Measurements from ENCODE around the gene TJP3.

Gene TJP3

GRCh38 chr19:3690551-3691371, 17.4 kb upstream of the TJP3 start:
- FAIRE-seq = no peak

DNA sequence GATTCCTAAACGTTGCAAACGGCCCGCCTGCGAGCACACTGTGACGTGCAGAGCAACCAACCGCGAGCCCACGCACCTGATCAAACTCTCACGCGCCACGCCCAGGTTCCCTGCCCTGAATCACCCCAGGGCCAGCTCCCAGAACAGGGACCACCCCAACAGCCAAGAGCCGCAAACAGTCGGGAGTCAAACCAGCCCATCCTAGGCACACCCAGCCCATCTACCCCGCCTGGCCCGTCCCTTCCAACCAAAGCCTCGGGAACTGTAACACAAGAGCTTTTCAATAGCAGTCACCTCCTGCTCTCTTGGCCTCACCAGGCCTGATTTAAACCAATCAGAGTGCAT, 16.8 kb upstream of the TJP3 start:
- no peak for FAIRE-seq

DNA sequence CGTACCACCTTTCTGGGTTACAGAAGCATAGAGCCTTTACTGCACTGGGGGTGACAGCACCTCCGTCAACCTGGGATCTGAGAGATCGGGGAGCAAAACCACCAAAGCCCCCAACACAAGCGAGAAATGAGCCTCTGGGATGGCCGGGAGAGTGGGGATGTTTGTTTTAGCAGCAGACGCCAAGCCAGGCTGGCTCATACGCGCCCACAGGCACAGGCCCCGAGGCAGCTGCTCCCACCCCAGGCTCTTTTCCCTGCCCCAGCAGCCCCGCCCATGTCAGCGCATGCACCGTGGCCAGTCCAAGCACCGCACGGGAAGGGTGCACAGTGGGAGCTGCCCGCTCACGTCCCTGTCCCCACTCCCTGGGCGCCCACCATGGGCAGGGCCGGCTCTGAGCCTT, 16.5 kb upstream of the TJP3 start:
- no peak for FAIRE-seq

GRCh38 chr19:3692141-3693024, 15.8 kb upstream of the TJP3 start:
- no peak for FAIRE-seq

DNA sequence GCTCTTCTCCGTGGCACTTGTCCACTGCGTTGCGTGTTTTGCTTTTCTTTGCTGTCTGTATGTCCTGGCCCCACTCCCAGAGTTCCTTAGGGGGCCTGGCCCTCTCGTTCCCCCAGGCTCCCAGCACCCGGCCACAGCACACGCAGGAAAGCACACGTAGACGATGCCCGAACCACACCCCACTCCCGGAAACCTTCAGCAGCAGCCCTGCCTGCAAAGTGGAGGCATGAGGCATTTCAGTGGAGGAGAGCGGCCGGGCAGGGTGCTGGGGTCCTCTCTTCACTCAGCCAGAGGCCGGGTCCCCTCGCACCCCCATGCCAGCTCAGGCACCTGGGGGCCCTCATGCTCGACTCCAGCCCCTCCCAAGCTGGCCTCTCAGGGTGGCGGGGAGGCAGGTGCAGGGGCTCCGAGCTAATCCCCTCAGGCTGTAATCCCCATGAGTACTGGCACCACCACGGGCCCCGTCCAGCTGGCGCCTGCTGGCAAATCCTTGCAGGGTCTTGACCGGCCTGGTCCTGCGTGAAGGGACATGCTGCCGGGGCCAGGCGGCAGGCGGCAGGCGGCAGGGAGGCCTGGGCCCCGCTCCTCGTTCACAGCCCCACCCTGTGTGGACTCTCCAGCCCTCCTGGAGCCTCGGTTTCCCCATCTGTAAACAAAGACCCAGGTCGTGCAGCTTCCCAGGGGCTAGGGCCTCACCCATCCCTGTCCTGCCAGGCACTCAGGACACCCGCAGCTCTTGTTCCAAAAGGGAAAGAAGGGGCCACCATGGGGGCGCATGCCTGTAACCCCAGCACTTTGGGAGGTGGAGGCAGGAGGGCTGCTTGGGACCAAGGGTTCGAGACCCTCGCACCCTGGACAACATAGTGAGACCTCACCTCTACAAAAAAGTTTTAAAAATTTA, 14.9 kb upstream of the TJP3 start:
- FAIRE-seq = no peak

DNA sequence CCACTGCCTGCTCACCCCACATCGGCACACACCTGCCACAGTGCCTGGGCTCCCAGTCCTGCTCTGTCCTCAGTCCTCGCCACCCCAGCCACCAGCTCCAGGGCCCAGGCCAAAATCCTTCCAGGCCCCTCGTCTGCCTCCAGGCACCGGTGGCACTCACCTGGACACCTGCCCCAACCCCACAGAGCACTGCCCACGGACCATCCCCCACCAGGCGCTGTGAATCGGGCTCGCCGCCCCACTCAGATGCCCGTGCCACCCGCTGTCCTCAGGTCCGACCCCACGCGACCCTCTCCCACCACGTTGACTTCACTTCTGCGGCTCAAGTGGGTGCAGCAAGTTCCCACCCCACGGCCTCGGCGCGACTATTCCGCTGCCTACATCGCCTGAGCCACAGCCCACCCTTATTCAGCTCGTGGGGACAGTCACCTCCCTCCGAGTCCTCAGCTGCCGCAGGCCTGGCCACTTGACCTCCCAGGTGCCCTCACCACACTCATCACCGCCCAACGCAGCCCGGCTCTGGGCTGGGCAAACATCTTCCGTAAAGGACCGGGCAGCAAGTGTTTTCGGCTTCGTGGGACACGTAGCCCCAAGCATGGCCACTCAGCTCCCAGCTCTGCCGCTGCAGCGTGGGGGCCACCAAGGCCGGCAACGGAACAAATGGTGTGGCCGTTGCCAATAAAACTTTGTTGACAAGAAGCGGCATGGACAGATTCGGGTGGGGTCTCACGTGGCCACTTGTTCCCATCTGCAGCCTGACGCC, 13.6 kb upstream of the TJP3 start:
- no peak for FAIRE-seq

GRCh38 chr19:3695124-3695733, 13.0 kb upstream of the TJP3 start:
- FAIRE-seq = no peak

DNA sequence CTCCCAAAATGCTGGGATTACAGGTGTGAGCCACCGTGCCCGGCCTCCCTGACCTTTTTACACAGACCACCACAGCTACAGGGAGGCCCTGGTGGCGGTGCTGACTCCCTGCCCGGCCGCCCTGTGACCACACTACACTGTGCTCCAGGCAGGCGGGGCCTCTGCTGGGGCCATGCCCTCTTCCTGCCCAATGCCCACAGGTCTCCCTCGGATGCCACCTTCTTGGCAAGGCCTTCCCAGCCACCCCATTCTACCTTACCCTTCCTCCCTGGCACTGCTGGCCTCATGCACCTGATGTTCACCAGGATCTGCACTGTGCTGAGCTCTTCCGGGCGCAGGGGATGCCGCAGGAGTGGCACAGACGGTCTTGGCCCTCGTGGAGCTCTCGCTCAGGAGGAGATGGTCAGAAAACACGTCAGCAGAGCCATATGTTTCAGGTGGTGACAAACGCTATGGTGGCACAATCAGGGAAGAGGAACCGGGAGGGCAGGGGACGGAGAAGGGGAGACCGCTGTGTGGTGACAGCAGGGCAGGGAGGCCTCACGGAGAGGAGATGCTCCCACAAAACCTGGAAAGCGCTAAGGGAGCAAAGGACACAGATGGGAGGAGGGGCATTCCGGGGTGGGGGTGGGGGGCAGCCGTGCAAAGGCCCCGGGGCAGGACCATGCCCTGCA, 12.1 kb upstream of the TJP3 start:
- FAIRE-seq = no peak

DNA sequence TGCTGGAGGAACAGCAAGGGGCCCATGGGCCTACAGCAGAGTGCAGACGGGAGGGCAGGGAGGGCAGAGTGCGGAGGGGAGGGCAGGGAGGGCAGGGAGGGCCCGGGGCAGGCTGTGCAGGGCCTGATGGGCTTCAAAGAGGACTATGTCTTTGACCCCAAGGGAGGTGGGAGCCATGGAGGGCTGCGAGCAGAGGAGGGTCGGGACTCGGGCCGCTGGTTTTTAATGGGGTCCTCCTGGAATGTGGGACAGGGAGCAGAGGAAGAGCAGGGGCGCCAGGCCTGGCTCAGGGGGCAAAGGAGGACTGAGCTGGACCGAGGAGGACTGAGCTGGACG, 11.6 kb upstream of the TJP3 start:
- no peak for FAIRE-seq

DNA sequence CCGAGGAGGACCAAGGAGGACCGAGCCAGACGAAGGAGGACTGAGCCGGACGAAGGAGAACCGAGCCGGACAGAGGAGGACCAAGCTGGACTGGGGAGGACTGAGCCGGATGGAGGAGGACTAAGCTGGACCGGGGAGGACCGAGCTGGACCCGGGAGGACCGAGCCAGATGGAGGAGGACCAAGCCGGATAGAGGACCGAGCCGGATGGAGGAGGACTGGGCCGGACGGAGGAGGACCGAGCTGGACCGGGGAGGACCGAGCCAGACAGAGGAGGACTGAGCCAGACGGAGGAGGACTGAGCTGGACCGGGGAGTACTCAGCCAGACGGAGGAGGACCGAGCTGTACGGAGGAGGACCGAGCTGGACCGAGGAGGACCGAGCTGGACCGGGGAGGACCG, 11.1 kb upstream of the TJP3 start:
- FAIRE-seq = no peak

GRCh38 chr19:3697671-3698385, 10.4 kb upstream of the TJP3 start:
- FAIRE-seq = no peak

- no peak for FAIRE-seq
These were observed 9.7 kb upstream of the TJP3 start for GRCh38 chr19:3698386-3698950.

DNA sequence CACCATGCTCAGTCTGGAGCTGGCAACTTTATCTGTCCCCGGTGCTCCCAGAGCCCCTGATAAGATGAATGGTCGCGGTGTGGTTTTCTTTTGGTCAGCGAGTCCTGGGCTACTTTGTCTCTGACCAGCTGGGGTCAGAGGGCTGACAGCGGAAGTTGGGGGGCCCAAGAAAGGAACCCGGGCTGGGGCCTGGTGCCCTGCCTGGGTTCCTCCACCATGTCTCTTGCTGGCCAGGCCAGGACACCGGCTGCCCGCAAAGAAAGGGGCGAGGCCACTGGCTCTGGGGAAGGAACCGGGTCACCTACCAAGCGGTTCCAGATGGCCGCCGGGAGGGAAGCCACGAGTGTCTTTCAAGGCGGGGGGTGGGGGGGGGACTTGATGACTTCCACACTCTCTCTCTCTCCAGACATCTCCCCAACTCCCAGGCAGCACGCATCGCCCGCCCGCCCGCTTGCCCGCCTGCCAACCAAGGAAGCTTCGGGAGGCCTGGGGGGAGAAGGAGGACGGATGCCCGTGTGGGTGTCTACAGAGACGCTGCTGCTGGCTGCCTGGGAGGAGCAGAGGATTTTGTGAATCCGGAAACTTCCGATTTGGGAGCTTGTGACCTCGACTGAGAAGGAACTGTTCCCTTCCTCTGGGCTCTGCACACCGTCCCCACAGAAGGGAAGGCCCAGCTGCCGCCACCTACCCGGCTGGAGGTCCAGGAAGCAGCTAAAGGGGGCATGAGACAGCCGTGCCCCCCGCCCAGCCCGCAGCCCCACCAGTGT, 9.0 kb upstream of the TJP3 start:
- no peak for FAIRE-seq

- FAIRE-seq = no peak
These were observed 8.4 kb upstream of the TJP3 start for GRCh38 chr19:3699741-3700241.

DNA sequence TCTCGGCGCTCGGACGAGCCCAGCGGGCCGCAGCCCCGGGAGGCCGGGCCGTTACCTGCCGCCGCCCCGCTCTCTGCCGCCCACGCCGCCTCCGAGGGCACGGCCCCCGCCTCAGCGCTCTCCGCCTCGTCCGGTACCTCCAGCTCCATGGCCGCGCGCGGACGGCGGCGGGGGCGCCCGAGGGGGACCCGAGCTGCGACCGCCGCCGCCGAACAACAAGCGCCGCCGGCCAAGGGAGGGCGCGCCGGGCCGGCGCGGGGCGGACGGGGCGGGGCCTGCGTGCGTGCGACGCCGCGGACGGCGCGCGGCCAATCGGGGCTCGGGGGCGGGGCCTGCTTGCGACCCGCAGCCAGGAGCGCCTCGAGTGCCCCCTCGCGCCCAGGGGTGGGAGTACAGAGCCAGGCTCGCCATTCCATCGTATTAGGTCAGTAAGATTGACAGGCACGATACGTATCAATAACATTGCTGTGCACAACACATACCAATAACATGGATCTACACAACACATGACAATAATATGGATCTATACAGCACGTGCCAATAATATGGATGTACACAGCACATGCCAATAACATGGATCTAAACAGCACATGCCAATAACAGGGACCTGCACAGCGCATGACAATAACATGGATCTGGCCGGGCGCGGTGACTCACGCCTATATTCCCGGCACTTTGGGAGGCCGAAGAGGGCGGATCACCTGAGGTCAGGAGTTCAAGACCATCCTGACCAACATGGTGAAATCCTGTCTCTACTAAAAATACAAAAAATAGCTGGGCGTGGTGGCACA, 7.7 kb upstream of the TJP3 start, which contains the start of gene PIP5K1C:
Gene PIP5K1C (minus strand): TSS at position 227 of the 791 bp plus-strand sequence. CDS start 78 bp downstream, at position 149.
- FAIRE-seq = no peak

DNA sequence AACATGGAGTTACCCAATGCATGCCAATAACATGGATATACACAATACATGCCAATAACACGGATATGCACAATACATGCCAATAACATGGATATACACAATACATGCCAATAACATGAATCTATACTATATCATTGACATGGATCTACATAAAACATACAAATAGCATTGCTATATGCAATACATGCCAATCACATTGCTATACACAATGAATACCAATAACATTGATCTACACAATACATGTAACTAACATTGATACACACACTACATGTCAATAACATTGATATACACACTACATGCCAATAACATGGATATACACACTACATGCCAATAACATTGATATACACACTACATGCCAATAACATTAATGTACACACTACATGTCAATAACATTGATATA, 7.0 kb upstream of the TJP3 start:
- FAIRE-seq = no peak

DNA sequence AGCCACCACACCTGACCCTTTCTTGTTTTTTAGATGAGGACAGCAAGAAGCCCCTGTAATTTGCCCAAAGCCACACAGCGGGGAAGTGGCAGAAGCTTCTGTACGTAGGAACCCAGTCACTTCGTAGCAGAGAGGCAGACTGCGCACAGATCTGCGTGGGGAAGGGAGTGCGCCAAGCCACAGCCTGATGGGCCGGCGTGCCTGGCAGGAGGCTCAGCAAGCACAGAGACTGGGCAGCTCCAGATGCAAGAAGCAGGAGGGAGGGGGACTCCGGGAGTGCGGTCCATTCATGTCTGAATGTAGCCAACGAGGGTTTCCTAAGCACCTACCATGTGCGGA, 347 bp upstream of the TJP3 start:
- no peak for FAIRE-seq

- FAIRE-seq = no peak
These were observed 2.2 kb downstream of the TJP3 start for GRCh38 chr19:3710265-3710812.
